ENCODE results near the gene DAD1.

GRCh38 chr14:22587247-22587646 is 1.8 kb downstream of the DAD1 start:
- no peak for TF ChIP-seq CTCF (IDR thresholded peaks at IDR 0.05; ENCODE audit: poor library complexity)
- no peak for TF ChIP-seq EZH2 (IDR thresholded peaks at IDR 0.05; ENCODE audit: borderline replicate concordance)
